ENCODE measurements around the gene FIZ1.
"Not testable (repeated sequence)": the region's sequence is repeated elsewhere in the genome, so short reads cannot be mapped to it uniquely, and the experiment has no call there.

Gene FIZ1

DNA sequence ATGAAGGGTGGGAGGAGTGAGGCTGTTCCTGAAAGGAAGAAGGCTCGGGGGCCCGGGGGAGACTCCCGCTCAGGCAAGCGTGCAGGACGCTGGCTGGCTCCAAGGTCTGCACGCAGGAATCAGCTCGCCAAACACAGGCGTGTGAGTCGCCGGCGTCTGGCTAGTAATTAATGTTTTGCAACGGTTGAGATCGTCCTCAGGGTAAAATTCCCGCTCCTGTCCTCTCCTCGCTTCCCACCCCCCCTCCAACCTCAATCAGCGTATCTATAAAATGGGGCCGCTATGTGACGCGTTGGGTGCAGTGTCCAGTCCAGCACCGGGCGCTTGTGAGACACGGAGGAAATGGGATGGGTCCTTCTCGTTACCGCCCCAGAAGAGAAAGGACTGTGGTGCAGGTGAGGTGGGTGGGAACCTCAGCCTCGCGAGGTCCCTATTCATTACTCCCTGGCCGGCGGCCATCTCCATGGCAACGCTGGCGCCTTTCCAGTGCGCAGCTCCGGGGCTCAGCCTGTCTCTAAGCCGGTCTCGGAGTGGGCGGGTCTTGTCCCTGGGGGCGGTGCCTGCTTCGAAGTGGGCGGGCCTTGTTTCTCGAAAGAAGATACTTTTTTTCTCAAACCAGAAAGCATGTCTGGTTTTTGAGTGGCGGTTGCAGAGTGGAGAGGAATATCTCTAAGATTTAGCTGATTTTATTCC, 12.2 kb downstream of the FIZ1 start:
- no peaks in the 10 kb centered on the region; the same call in 1 of the 2 replicates for H3K4me1 ChIP-seq (ENCODE audit: insufficient read depth, low read length)
- H3K27me3 ChIP-seq (ENCODE audit: insufficient read depth, low read length): peaks cover 14% of the 10 kb centered on the region; the same call in 1 of the 2 replicates
- H3K36me3 ChIP-seq (ENCODE audit: insufficient read depth, low read depth, low read length): no peaks in the 10 kb centered on the region
- H3K4me3 ChIP-seq (ENCODE audit: low read length): peak overlapping the region; percentile 84
- no peak overlapping the region for H3K27ac ChIP-seq (ENCODE audit: low read length)
- peak overlapping the region; percentile 27; the same call in 1 of the 2 replicates for H3K9ac ChIP-seq (ENCODE audit: low read depth, low read length)
- H3K9me3 ChIP-seq (ENCODE audit: insufficient read depth, low read depth, low read length): no peaks in the 10 kb centered on the region

DNA sequence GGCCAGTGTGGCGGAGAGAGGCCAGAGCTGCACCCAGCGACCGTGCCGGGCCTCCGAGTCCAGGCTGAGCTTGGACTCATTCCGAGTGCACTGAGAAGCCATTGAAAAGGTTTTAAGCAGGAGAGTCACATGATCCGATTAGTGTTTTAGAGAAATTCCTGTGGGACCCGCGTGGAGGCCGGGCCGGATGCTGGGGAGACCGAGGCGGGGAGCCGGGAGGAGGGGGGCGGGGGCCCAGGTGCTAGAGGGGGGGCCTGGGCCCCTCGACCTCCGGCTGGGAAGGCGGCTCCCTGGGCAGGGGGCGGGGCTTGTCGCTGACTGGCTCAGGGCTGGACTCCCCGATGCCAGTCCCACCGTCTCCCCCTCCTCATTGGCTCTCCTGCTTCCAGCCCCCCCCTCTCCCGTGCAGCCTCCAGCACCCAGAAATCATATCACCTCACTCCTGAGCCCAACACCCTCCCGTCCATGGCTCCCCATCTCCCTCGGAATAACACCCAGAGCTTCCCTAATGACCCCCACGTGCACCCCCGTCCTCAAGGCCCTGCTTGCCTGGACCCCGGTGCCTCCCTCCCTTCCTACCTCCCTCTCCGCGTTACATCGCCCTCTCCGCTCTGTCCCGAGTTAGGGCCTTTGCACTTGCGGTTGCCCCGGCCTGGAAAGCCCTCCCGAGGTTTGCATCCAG, 13.5 kb downstream of the FIZ1 start:
- Histone ChIP-seq H3K9me3 (ENCODE audit: insufficient read depth, low read depth, low read length) (no peaks in the 10 kb centered on the region), H3K27ac (ENCODE audit: low read length) (no peak overlapping the region), H3K9ac (ENCODE audit: low read depth, low read length) (peak overlapping the region; percentile 63; the same call in 1 of the 2 replicates), H3K4me3 (ENCODE audit: low read length) (peak overlapping the region; percentile 70), H3K27me3 (ENCODE audit: insufficient read depth, low read length) (peaks cover 14% of the 10 kb centered on the region; the same call in 1 of the 2 replicates), H3K4me1 (ENCODE audit: insufficient read depth, low read length) (no peaks in the 10 kb centered on the region; the same call in 1 of the 2 replicates), H3K36me3 (ENCODE audit: insufficient read depth, low read depth, low read length) (no peaks in the 10 kb centered on the region)

DNA sequence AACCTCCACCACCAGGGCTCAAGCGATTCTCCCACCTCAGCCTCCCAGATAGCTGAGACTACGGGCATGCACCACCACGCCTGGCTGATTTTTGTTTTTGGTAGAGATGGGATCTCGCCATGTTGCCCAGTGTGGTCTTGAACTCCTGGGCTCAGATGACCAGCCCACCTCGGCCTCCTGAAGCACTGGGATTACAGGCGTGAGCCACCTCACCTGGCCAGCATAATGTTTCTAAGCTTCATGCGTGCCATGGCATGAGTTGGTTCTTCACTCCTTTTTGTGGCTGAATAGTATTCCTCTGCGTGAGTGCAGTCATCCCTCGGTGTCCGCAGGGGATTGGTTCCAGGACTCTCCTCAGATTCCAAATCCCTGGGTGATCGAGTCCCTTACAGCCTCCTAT, 14.4 kb downstream of the FIZ1 start:
- no peak overlapping the region; the same call in 1 of the 2 replicates for H3K4me3 ChIP-seq (ENCODE audit: low read length)
- H3K9ac ChIP-seq (ENCODE audit: low read depth, low read length): peak overlapping the region; percentile 63; the same call in 1 of the 2 replicates
- H3K4me1 ChIP-seq (ENCODE audit: insufficient read depth, low read length): no peaks in the 10 kb centered on the region; the same call in 1 of the 2 replicates

GRCh38 chr19:55583897-55584296, 15.4 kb downstream of the FIZ1 start:
- not testable (repeated sequence) for H3K27ac ChIP-seq (ENCODE audit: low read length); H3K36me3 ChIP-seq (ENCODE audit: insufficient read depth, low read depth, low read length); H3K4me1 ChIP-seq (ENCODE audit: insufficient read depth, low read length); H3K9me3 ChIP-seq (ENCODE audit: insufficient read depth, low read depth, low read length); H3K4me3 ChIP-seq (ENCODE audit: low read length); H3K9ac ChIP-seq (ENCODE audit: low read depth, low read length)
- peaks cover 14% of the 10 kb centered on the region; the same call in 1 of the 2 replicates for H3K27me3 ChIP-seq (ENCODE audit: insufficient read depth, low read length)

More for the DNA sequence above, 14.4 kb downstream of the FIZ1 start:
- Histone ChIP-seq H3K36me3 (ENCODE audit: insufficient read depth, low read depth, low read length) (no peaks in the 10 kb centered on the region), H3K27me3 (ENCODE audit: insufficient read depth, low read length) (peaks cover 14% of the 10 kb centered on the region; the same call in 1 of the 2 replicates), H3K27ac (ENCODE audit: low read length) (no peak overlapping the region), H3K9me3 (ENCODE audit: insufficient read depth, low read depth, low read length) (no peaks in the 10 kb centered on the region)

DNA sequence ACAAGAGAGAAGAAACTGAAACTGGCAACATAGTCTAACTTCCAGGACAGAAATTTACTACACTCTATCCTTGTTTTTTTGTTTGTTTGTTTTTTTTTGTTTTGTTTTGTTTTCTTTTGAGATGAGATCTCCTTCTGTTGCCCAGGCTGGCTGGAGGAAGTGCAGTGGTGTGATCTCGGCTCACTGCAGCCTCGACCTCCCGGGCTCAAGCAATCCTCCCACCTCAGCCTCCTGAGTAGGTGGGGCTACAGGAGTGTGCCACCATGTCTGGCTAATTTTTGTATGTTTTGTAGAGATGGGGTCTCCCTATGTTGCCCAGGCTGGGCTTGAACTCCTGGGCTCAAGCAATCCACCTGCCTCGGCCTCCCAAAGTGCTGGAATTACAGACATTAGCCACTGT, 17.0 kb downstream of the FIZ1 start:
- H3K9ac ChIP-seq (ENCODE audit: low read depth, low read length); H3K27ac ChIP-seq (ENCODE audit: low read length); H3K36me3 ChIP-seq (ENCODE audit: insufficient read depth, low read depth, low read length); H3K9me3 ChIP-seq (ENCODE audit: insufficient read depth, low read depth, low read length); H3K4me1 ChIP-seq (ENCODE audit: insufficient read depth, low read length); H3K4me3 ChIP-seq (ENCODE audit: low read length): not testable (repeated sequence)
- peaks cover 14% of the 10 kb centered on the region; the same call in 1 of the 2 replicates for H3K27me3 ChIP-seq (ENCODE audit: insufficient read depth, low read length)

GRCh38 chr19:55581823-55582223, 17.5 kb downstream of the FIZ1 start:
- H3K4me1 ChIP-seq (ENCODE audit: insufficient read depth, low read length): no peaks in the 10 kb centered on the region; the same call in 1 of the 2 replicates

DNA sequence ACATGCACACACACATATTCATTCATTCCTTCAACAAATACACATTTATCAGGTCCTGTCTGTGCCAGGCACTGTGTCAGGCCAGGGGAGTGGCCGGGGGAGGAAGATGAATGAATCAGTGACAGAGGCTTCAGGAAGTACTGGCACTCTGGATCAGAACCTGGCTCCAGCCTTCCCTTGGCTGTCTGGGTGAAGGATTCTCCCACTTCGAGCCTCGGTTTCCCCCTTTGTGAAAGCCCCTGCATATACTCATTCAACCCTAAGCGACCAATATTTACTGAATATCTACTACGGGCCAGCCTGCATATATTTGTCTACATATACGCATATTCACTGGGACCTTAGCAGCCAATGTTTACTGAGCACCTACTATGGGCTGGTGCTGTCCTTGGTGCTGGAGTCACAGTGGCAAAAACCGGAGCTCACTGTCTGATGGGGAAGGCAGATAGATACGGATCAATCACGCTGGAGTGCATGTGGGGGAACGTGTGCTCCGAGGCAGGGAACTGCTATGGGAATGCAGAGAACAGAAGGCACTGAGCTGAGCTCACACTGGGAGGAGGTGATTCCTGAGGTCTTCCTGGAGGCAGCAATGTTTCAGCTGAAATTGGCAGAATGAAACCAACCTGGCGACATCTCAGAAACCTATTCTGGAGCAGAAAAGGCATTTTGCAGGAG, 18.0 kb downstream of the FIZ1 start:
- peak overlapping the region; percentile 94; the same call in 1 of the 2 replicates for H3K9ac ChIP-seq (ENCODE audit: low read depth, low read length)

More at GRCh38 chr19:55581823-55582223, 17.5 kb downstream of the FIZ1 start:
- Histone ChIP-seq H3K9ac (ENCODE audit: low read depth, low read length) (no peak overlapping the region), H3K36me3 (ENCODE audit: insufficient read depth, low read depth, low read length) (peaks cover 7% of the 10 kb centered on the region), H3K4me3 (ENCODE audit: low read length) (no peak overlapping the region), H3K27ac (ENCODE audit: low read length) (no peak overlapping the region), H3K9me3 (ENCODE audit: insufficient read depth, low read depth, low read length) (no peaks in the 10 kb centered on the region), H3K27me3 (ENCODE audit: insufficient read depth, low read length) (peaks cover 14% of the 10 kb centered on the region; the same call in 1 of the 2 replicates)

DNA sequence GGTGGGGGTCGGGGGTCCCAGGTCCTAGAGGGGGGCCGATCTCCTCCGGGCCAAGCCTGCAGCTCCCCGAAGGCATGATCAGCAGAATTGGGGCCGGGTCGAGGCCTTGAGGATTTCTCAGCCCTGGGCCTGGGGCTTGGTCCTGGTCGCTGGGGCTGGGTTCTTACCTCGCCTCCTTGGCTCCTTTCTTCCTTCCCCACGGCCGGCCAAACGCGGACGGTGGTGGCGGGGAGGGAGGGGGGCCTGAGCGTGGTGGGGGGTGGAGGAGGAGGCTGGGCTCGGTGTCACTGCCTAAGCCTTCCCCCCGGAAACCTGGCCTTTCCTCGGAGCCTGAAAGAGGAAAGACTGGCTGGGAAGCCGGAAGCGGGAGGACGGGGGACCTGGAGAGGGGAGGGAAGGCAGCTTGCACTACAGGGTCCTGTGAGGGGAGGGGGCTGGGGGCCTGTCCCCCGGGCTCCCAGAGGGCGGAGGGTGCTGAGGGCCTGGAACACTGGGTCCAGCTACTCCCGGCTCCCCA, 18.6 kb downstream of the FIZ1 start, which contains the start of gene ZNF579:
Gene ZNF579 (minus strand): TSS at position 221 of the 517 bp plus-strand sequence. CDS start 1,209 bp downstream, outside the sequence.
- Histone ChIP-seq H3K27ac (ENCODE audit: low read length) (peak within 1 kb of the TSS; percentile 97), H3K9ac (ENCODE audit: low read depth, low read length) (peak within 1 kb of the TSS; percentile 94)

More for the DNA sequence above, 18.0 kb downstream of the FIZ1 start:
- Histone ChIP-seq H3K27me3 (ENCODE audit: insufficient read depth, low read length) (peaks cover 9% of the 10 kb centered on the region; the same call in 1 of the 2 replicates), H3K36me3 (ENCODE audit: insufficient read depth, low read depth, low read length) (peaks cover 10% of the 10 kb centered on the region), H3K9me3 (ENCODE audit: insufficient read depth, low read depth, low read length) (no peaks in the 10 kb centered on the region), H3K4me3 (ENCODE audit: low read length) (peak overlapping the region; percentile 92; the same call in 1 of the 2 replicates), H3K27ac (ENCODE audit: low read length) (no peak overlapping the region), H3K4me1 (ENCODE audit: insufficient read depth, low read length) (no peaks in the 10 kb centered on the region; the same call in 1 of the 2 replicates)

GRCh38 chr19:55579766-55580621, 19.3 kb downstream of the FIZ1 start:
- Histone ChIP-seq H3K27ac (ENCODE audit: low read length) (peak overlapping the region; percentile 97), H3K9me3 (ENCODE audit: insufficient read depth, low read depth, low read length) (no peaks in the 10 kb centered on the region), H3K4me3 (ENCODE audit: low read length) (peak overlapping the region; percentile 92), H3K27me3 (ENCODE audit: insufficient read depth, low read length) (peaks cover 4% of the 10 kb centered on the region; the same call in 1 of the 2 replicates), H3K9ac (ENCODE audit: low read depth, low read length) (peak overlapping the region; percentile 94), H3K4me1 (ENCODE audit: insufficient read depth, low read length) (no peaks in the 10 kb centered on the region; the same call in 1 of the 2 replicates), H3K36me3 (ENCODE audit: insufficient read depth, low read depth, low read length) (peaks cover 10% of the 10 kb centered on the region)

More for the DNA sequence above, 18.6 kb downstream of the FIZ1 start, which contains the start of gene ZNF579:
- Histone ChIP-seq H3K4me3 (ENCODE audit: low read length) (peak within 1 kb of the TSS; percentile 92), H3K27me3 (ENCODE audit: insufficient read depth, low read length) (peaks cover 6% of the 10 kb centered on the region; the same call in 1 of the 2 replicates), H3K9me3 (ENCODE audit: insufficient read depth, low read depth, low read length) (no peaks in the 10 kb centered on the region), H3K36me3 (ENCODE audit: insufficient read depth, low read depth, low read length) (peaks cover 10% of the 10 kb centered on the region), H3K4me1 (ENCODE audit: insufficient read depth, low read length) (no peaks in the 10 kb centered on the region; the same call in 1 of the 2 replicates)
